K562 (cell line): ENCODE data around the gene VIM. TPM values are rescaled to one million over a fixed set of nuclear protein-coding genes. Genes with fewer than 3 reads are reported as not detected.

Source experiments
- ASH1L ChIP-seq: fragments of 450-650 bp; IDR thresholded peaks from 2 replicates; pipeline ENCODE4 v1.6.1; 2018; ENCODE audit warnings: borderline replicate concordance, mild to moderate bottlenecking, low read depth; ENCODE audit not compliant: partially characterized antibody
- ATF1 ChIP-seq, 2 experiments: fragments of 450-650 bp in 1 of 2; IDR thresholded peaks; 2 replicates each; pipeline ENCODE4 v1.6.1; 2016; ENCODE audit warnings: missing compliant biosample characterization in 1 of 2, missing genetic modification characterization in 1 of 2
- ELF2 ChIP-seq: fragments of 250-450 bp; sonication (Bioruptor Pico); IDR thresholded peaks from 2 replicates; pipeline ENCODE4 v1.5.0; 2021; ENCODE audit warnings: mild to moderate bottlenecking
- HMG20A ChIP-seq: fragments of 450-650 bp; formaldehyde crosslinking; conservative IDR thresholded peaks from 2 replicates; pipeline ENCODE4 v1.4.0; 2020; ENCODE audit warnings: mild to moderate bottlenecking, mixed read lengths
- HOMEZ ChIP-seq: fragments of 250-450 bp; sonication (Bioruptor Pico); IDR thresholded peaks from 2 replicates; pipeline ENCODE4 v1.4.0; 2020; ENCODE audit warnings: mild to moderate bottlenecking, moderate library complexity
- KLF13 ChIP-seq: fragments of 450-650 bp; IDR thresholded peaks from 2 replicates; pipeline ENCODE4 v1.6.1; 2016; ENCODE audit warnings: missing genetic modification characterization, low read depth, mild to moderate bottlenecking, missing compliant biosample characterization, moderate library complexity, borderline replicate concordance
- MYC ChIP-seq, 2 experiments: fragments of 250-450 bp in 1 of 2; sonication (Bioruptor Pico) in 1 of 2; IDR thresholded peaks; 2 replicates each; pipeline versions ENCODE4 v1.5.1 to v1.6.1; 2012 to 2021; ENCODE audit warnings: low read depth in 2 of 2, borderline replicate concordance in 1 of 2, improper control_type of control experiment in 1 of 2, low read length in 1 of 2, mild to moderate bottlenecking in 1 of 2, moderate library complexity in 1 of 2
- NR2C1 ChIP-seq, 2 experiments: fragments of 450-650 bp; IDR thresholded peaks; 2 replicates each; pipeline ENCODE4 v1.6.1; 2017; ENCODE audit warnings: mild to moderate bottlenecking in 2 of 2, antibody characterized with exemption in 1 of 2, inconsistent platforms in 1 of 2, missing compliant biosample characterization in 1 of 2, missing genetic modification characterization in 1 of 2
- PCBP1 ChIP-seq: fragments of 200-400 bp; formaldehyde crosslinking; IDR thresholded peaks from 2 replicates; pipeline ENCODE4 v1.6.1; 2018; ENCODE audit warnings: mild to moderate bottlenecking, low read depth, low read length; ENCODE audit not compliant: poor library complexity, severe bottlenecking
- RBBP5 ChIP-seq: fragments of 200-600 bp; sonication (generic); IDR thresholded peaks from 2 replicates; pipeline ENCODE4 v1.6.1; 2012; ENCODE audit warnings: borderline replicate concordance, mild to moderate bottlenecking, low read length, control low read depth, inconsistent platforms; ENCODE audit not compliant: insufficient read depth, poor library complexity, severe bottlenecking
- RBM22 ChIP-seq: fragments of 200-400 bp; formaldehyde crosslinking; IDR thresholded peaks from 2 replicates; pipeline ENCODE4 v1.6.1; 2018; ENCODE audit warnings: low read length, low read depth; ENCODE audit not compliant: poor library complexity, severe bottlenecking
- SMARCA5 ChIP-seq: fragments of 450-650 bp; IDR thresholded peaks from 2 replicates; pipeline ENCODE4 v1.6.1; 2016
- STAG1 ChIP-seq: sonication (generic); formaldehyde crosslinking; IDR thresholded peaks from 2 replicates; pipeline ENCODE4 v1.5.0; 2020; ENCODE audit warnings: missing genetic modification reagents, borderline replicate concordance
- TARDBP ChIP-seq: fragments of 450-650 bp; IDR thresholded peaks from 2 replicates; pipeline ENCODE4 v1.6.1; 2016
- TRIM24 ChIP-seq, 2 experiments: fragments of 450-650 bp; IDR thresholded peaks; 2 replicates each; pipeline ENCODE4 v1.6.1; 2016
- ZNF24 ChIP-seq: fragments of 450-650 bp; IDR thresholded peaks from 2 replicates; pipeline ENCODE4 v1.6.1; 2016
- polyA plus RNA-seq, 8 experiments: library from polyadenylated mRNA; depleted of rRNA in 4 of 8; stranded (reverse) in 5 of 8; unstranded in 3 of 8; fragments of >200 nt; fragmentation: Nextera tagmentation in 2 of 8; fragmentation: Illumina TruSeq in 1 of 8; extraction: Ambion mirVana in 2 of 8; extraction: Trizol in 1 of 8; gene quantifications; 2 replicates each; pipeline versions ENCODE4 v1.2.1 to v1.2.3, GENCODE V29; 2011 to 2014; ENCODE audit warnings: inconsistent platforms in 1 of 8, missing spikeins in 1 of 8
- total RNA-seq, 7 experiments: library from RNA; depleted of rRNA in 6 of 7; stranded (reverse); fragments of >200 nt in 6 of 7; fragmentation: Illumina TruSeq in 2 of 7; extraction: Trizol in 2 of 7; gene quantifications; 2 replicates each; pipeline versions ENCODE4 v1.2.1 to v1.2.3, GENCODE V29; 2011 to 2021; ENCODE audit warnings: low replicate concordance in 1 of 7
- TF ChIP-seq, protein P1 (sequence below): fragments of 450-650 bp; formaldehyde crosslinking; IDR thresholded peaks from 2 replicates; pipeline ENCODE4 v1.4.0; 2020; ENCODE audit warnings: mild to moderate bottlenecking, mixed read lengths
- TF ChIP-seq, protein P2 (sequence below), 2 experiments: IDR thresholded peaks; 2 replicates each; pipeline ENCODE4 v1.6.1; 2011; ENCODE audit warnings: borderline replicate concordance in 1 of 2, control low read depth in 1 of 2, low read depth in 1 of 2, low read length in 1 of 2, mild to moderate bottlenecking in 1 of 2, mixed read lengths in 1 of 2, moderate library complexity in 1 of 2; ENCODE audit not compliant: insufficient read depth in 1 of 2, insufficient read length in 1 of 2, poor library complexity in 1 of 2, severe bottlenecking in 1 of 2; ENCODE audit errors: extremely low read depth in 1 of 2
- TF ChIP-seq, protein P3 (sequence below): IDR thresholded peaks from 2 replicates; pipeline ENCODE4 v1.6.1; 2011; ENCODE audit not compliant: insufficient read length; ENCODE audit errors: extremely low read depth
- TF ChIP-seq, protein P4 (sequence below): fragments of 250-450 bp; sonication (Bioruptor Pico); IDR thresholded peaks from 2 replicates; pipeline ENCODE4 v1.9.0; 2021; ENCODE audit warnings: mild to moderate bottlenecking

Gene VIM
- total and polyA plus RNA-seq, 9 of the 15 experiments (the other 6 are each of a cell fraction or from before 2014, with no cell fraction given): 86.0 to 621 (median 383) TPM

DNA sequence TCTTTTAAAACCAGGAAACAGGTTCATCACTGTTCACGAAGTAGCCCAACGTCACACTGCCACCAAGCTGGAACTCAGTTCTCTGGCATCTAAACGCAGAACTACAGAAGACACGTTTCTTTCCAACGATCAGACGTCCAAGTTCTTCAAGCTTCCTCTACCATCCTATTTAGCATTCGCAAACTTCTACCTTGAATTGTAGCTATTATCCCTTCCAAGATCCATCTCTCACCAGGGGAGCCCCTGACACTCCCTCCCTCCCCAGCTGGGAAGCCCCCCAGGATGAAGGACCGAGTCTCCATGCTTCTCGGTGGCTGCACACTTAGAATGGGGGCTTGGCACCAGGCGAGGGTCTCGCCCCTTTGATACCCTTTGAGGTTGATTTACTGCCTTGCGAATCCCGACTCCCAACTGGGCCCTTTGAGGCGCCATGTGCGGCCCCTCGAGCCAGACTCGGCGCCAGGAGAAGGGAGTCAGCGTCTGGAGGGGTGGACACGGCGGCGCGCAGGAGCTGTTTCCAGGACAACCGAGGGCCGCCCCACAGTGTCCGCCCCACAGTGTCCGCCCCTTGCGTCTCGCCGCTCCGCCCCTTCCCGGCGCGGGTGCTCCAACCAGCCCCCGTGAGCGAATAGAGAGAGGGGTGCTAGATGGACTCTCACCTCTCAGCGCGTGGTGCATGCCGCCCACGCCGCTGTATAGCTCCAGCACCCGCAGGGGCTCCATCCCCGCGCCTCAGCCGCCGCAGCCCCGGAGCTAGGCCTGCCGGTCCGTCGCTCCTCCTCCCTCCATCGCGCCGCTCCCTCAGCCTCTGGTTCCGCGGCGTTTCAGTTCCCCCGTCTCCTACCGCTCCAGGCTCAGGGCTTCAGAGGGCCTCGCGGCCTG lies 26.9 kb upstream of the VIM start, which contains the start of gene TRDMT1 (continued):
- no peak for TF ChIP-seq HMG20A
- TF ChIP-seq, protein P1, sequence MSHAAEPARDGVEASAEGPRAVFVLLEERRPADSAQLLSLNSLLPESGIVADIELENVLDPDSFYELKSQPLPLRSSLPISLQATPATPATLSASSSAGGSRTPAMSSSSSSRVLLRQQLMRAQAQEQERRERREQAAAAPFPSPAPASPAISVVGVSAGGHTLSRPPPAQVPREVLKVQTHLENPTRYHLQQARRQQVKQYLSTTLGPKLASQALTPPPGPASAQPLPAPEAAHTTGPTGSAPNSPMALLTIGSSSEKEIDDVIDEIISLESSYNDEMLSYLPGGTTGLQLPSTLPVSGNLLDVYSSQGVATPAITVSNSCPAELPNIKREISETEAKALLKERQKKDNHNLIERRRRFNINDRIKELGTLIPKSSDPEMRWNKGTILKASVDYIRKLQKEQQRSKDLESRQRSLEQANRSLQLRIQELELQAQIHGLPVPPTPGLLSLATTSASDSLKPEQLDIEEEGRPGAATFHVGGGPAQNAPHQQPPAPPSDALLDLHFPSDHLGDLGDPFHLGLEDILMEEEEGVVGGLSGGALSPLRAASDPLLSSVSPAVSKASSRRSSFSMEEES (CRISPR knock-in tag): no peak
- TF ChIP-seq, protein P2, sequence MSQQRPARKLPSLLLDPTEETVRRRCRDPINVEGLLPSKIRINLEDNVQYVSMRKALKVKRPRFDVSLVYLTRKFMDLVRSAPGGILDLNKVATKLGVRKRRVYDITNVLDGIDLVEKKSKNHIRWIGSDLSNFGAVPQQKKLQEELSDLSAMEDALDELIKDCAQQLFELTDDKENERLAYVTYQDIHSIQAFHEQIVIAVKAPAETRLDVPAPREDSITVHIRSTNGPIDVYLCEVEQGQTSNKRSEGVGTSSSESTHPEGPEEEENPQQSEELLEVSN (IDR thresholded peaks at IDR 0.05; ENCODE audit: borderline replicate concordance in 1 of 2, extremely low read depth in 1 of 2, insufficient read depth in 1 of 2, insufficient read length in 1 of 2, low read depth in 1 of 2, low read length in 1 of 2, poor library complexity in 1 of 2, severe bottlenecking in 1 of 2): peak; percentile 56 to 81
- TF ChIP-seq RBM22: peak; percentile 78
- peak; percentile 72; the same call in 1 of the 2 replicates for TF ChIP-seq ZNF24
- TF ChIP-seq HOMEZ: no peak
- TF ChIP-seq ASH1L: no peak
- 0 out of 2 replicates have a peak, but pooled peaks have one; percentile 29 for TF ChIP-seq ELF2
- TF ChIP-seq, protein P3, sequence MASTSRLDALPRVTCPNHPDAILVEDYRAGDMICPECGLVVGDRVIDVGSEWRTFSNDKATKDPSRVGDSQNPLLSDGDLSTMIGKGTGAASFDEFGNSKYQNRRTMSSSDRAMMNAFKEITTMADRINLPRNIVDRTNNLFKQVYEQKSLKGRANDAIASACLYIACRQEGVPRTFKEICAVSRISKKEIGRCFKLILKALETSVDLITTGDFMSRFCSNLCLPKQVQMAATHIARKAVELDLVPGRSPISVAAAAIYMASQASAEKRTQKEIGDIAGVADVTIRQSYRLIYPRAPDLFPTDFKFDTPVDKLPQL: no peak
- TF ChIP-seq, protein P4, sequence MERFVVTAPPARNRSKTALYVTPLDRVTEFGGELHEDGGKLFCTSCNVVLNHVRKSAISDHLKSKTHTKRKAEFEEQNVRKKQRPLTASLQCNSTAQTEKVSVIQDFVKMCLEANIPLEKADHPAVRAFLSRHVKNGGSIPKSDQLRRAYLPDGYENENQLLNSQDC (CRISPR knock-in tag): peak; percentile 82; the same call in 1 of the 2 replicates
- peak; percentile 41; the same call in 1 of the 2 replicates for TF ChIP-seq NR2C1 (IDR thresholded peaks at IDR 0.05)
- peak; percentile 64 for TF ChIP-seq NR2C1 (tag; IDR thresholded peaks at IDR 0.05)
- no peak for TF ChIP-seq STAG1 (CRISPR knock-in tag)
- TF ChIP-seq SMARCA5: no peak
- peak; percentile 86 for TF ChIP-seq KLF13 (tag)
- TF ChIP-seq PCBP1: peak; percentile 69
- TF ChIP-seq RBBP5: peak; percentile 99
- peak; percentile 75; the same call in 1 of the 2 replicates for TF ChIP-seq MYC (IDR thresholded peaks at IDR 0.05; ENCODE audit: low read depth, low read length)
- TF ChIP-seq MYC (CRISPR knock-in tag; IDR thresholded peaks at IDR 0.05; ENCODE audit: borderline replicate concordance, low read depth): peak; percentile 72; the same call in 1 of the 2 replicates
- TF ChIP-seq ATF1 (CRISPR knock-in tag; IDR thresholded peaks at IDR 0.05): no peak
- TF ChIP-seq ATF1 (tag; IDR thresholded peaks at IDR 0.05): peak; percentile 76
- TF ChIP-seq TARDBP: peak; percentile 82; the same call in 1 of the 2 replicates
- peak in 1 of 2 experiments; percentile 99; a peak in 2 of 4 replicates for TF ChIP-seq TRIM24 (IDR thresholded peaks at IDR 0.05)
